Type B pancreatic cell (in vitro differentiated cells): ENCODE data around the gene TMEM169. TPM values are rescaled to one million over a fixed set of nuclear protein-coding genes. Genes with fewer than 3 reads are reported as not detected.
"Not testable (repeated sequence)": the region's sequence is repeated elsewhere in the genome, so short reads cannot be mapped to it uniquely, and the experiment has no call there.

Experiments used
- DNase-seq: peaks from one replicate; pipeline ENCODE4 v3.0.0; 2021; ENCODE audit warnings: mixed read lengths; ENCODE audit not compliant: unreplicated experiment; ENCODE audit errors: extremely low spot score
- H3K27ac Mint-ChIP-seq: 2 replicates; pipeline ENCODE4 v1.8.0; 2021; ENCODE audit warnings: mild to moderate bottlenecking, mixed read lengths
- H3K27me3 Mint-ChIP-seq: 2 replicates; pipeline ENCODE4 v1.8.0; 2021; ENCODE audit warnings: mixed read lengths
- H3K36me3 Mint-ChIP-seq: 2 replicates; pipeline ENCODE4 v1.8.0; 2021; ENCODE audit warnings: mixed read lengths
- H3K4me1 Mint-ChIP-seq: one replicate; pipeline ENCODE4 v1.8.0; 2021; ENCODE audit warnings: mixed read lengths; ENCODE audit not compliant: unreplicated experiment
- H3K4me3 Mint-ChIP-seq: 2 replicates; pipeline ENCODE4 v1.8.0; 2021; ENCODE audit warnings: mild to moderate bottlenecking, mixed read lengths
- H3K9me3 Mint-ChIP-seq: 2 replicates; pipeline ENCODE4 v1.8.0; 2021; ENCODE audit warnings: mixed read lengths
- CTCF ChIP-seq: fragments of 200-600 bp; sonication (generic); conservative IDR thresholded peaks from 2 replicates; pipeline ENCODE4 v1.5.0; 2021; ENCODE audit warnings: antibody characterized with exemption, mild to moderate bottlenecking
- total RNA-seq: library from RNA; stranded (reverse); gene quantifications from 2 replicates; pipeline ENCODE4 v1.2.1, GENCODE V29; 2021; ENCODE audit warnings: low replicate concordance

TMEM169 gene
- total RNA-seq, 1 donor from 2014 or later: 5.1 TPM

- DNase-seq: no peak
- H3K36me3 Mint-ChIP-seq: peaks cover 59% of the 10 kb centered on the region
Measured at GRCh38 chr2:216132585-216132984, 50.9 kb downstream of the TMEM169 start.

DNA sequence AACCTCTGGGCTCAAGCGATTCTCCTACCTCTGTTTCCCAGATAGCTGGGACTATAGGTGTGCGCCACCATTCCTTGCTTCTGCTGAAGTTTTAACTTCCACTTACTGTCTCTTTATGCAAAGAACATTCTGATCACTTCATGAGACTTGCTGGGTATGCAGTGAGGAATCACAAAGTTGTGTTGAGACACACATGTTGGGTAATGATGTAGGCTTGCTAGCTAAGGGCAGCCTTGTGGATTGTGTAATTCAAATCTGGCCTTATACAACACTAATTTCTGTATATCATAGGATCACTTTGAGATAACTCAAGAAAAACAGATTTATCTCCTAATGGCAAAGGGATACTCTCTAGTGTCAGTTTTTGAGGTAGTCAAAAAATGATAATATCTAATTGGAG lies 51.7 kb downstream of the TMEM169 start:
- TF ChIP-seq CTCF: no peak
- peaks cover 65% of the 10 kb centered on the region for H3K36me3 Mint-ChIP-seq
- no peaks in the 10 kb centered on the region for H3K9me3 Mint-ChIP-seq
- H3K4me3 Mint-ChIP-seq: no peak overlapping the region
- no peaks in the 10 kb centered on the region for H3K27me3 Mint-ChIP-seq
- no peak for DNase-seq
- H3K27ac Mint-ChIP-seq: no peak overlapping the region
- no peaks in the 10 kb centered on the region for H3K4me1 Mint-ChIP-seq

More at GRCh38 chr2:216132585-216132984, 50.9 kb downstream of the TMEM169 start:
- H3K27ac Mint-ChIP-seq: no peak overlapping the region
- no peak for TF ChIP-seq CTCF
- H3K9me3 Mint-ChIP-seq: no peaks in the 10 kb centered on the region
- no peaks in the 10 kb centered on the region for H3K4me1 Mint-ChIP-seq
- H3K4me3 Mint-ChIP-seq: no peak overlapping the region
- no peaks in the 10 kb centered on the region for H3K27me3 Mint-ChIP-seq

DNA sequence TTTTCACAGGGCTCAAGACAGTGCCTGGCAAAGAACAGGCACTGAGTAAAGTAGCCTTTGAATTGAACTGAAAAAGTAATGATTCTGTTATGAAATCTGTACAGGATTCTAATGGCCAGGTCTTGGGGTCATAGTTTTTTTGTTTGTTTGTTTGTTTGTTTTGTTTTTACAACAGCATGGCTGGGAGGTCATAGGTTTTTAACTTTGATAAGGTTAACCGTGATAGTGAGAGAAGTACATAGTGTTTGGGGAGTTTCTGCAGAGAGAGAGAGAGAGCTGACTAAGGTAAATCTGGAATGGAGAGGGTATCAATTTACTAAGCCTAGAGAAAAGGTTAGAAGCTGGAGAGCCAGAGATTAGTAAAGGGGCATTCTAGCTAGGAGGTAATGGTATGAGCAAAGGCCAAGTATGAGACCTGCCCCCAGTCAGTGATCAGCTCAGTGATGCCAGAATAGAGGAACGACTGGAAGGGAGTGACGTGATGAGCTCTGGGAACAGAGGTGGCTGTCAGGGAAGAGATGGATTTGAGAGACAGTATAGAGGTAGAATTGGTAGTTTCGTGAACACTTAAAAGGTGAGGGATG lies 53.3 kb downstream of the TMEM169 start:
- peak overlapping the region; percentile 3 for H3K27ac Mint-ChIP-seq
- no peaks in the 10 kb centered on the region for H3K4me1 Mint-ChIP-seq
- DNase-seq: no peak
- H3K27me3 Mint-ChIP-seq: no peaks in the 10 kb centered on the region
- no peak overlapping the region for H3K4me3 Mint-ChIP-seq
- no peak for TF ChIP-seq CTCF
- H3K9me3 Mint-ChIP-seq: no peaks in the 10 kb centered on the region
- peaks cover 71% of the 10 kb centered on the region for H3K36me3 Mint-ChIP-seq

GRCh38 chr2:216139884-216140283 lies 58.2 kb downstream of the TMEM169 start:
- peak; percentile 56 for TF ChIP-seq CTCF
- no peak overlapping the region for H3K27ac Mint-ChIP-seq
- DNase-seq: no peak
- H3K4me1 Mint-ChIP-seq: no peaks in the 10 kb centered on the region
- H3K4me3 Mint-ChIP-seq: no peak overlapping the region
- H3K9me3 Mint-ChIP-seq: no peaks in the 10 kb centered on the region
- H3K27me3 Mint-ChIP-seq: no peaks in the 10 kb centered on the region
- peaks cover 51% of the 10 kb centered on the region for H3K36me3 Mint-ChIP-seq

DNA sequence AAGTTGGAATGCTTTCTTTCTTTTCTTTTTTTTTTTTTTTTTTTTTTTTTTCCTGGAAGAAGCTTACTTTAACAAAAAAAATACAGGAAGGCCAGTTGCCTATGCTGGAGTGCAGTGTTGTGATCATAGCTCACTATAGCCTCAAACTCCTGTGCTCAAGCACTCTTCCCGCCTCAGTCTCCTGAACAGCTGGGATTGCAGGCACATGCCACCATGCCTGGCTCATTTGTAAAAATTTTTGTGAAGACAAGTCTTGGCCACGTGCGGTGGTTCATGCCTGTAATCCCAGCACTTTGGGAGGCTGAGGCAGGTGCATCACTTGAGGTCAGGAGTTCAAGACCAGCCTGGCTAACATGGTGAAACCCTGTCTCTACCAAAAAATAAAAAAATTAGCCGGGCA lies 59.8 kb downstream of the TMEM169 start:
- not testable (repeated sequence) for H3K27me3 Mint-ChIP-seq, H3K4me3 Mint-ChIP-seq, H3K4me1 Mint-ChIP-seq, DNase-seq, H3K27ac Mint-ChIP-seq, H3K9me3 Mint-ChIP-seq
- H3K36me3 Mint-ChIP-seq: peaks cover 37% of the 10 kb centered on the region

DNA sequence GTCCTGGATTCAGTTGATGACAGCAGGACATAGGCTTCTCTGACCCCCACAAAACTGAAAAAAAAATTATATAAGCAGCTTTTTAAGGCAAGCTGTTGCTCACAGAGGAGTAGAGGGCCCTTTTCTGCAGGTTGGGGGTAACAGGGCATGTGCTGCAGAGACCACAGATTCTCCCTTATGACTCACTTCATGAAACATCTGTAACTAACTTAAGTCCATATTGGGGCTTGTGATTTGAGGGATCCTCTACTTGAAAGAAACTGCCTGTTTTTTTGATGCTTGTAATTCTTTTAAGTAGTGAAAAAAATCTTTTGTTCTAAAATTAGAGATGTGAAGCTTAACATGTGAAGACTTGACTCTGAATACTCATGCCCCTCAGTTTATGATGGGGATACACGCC lies 60.8 kb downstream of the TMEM169 start:
- Mint-ChIP-seq H3K4me3 (no peak overlapping the region), H3K4me1 (no peaks in the 10 kb centered on the region), H3K9me3 (no peaks in the 10 kb centered on the region), H3K36me3 (peaks cover 38% of the 10 kb centered on the region), H3K27me3 (no peaks in the 10 kb centered on the region), H3K27ac (no peak overlapping the region)
- no peak for TF ChIP-seq CTCF
- DNase-seq: no peak
